ENCODE measurements around the gene GUCY2C. TPM values are rescaled to one million over a fixed set of nuclear protein-coding genes. Genes with fewer than 3 reads are reported as not detected.
"Not testable (repeated sequence)": the region's sequence is repeated elsewhere in the genome, so short reads cannot be mapped to it uniquely, and the experiment has no call there.

The GUCY2C gene
- polyA plus RNA-seq, 3 donors, result 0.54 to 0.60 (median 0.57) TPM

GRCh38 chr12:14689144-14689543 lies 7.3 kb downstream of the GUCY2C start:
- DNase-seq (ENCODE audit: low read depth in 3 of 3, low spot score in 2 of 3), result no peak

DNA sequence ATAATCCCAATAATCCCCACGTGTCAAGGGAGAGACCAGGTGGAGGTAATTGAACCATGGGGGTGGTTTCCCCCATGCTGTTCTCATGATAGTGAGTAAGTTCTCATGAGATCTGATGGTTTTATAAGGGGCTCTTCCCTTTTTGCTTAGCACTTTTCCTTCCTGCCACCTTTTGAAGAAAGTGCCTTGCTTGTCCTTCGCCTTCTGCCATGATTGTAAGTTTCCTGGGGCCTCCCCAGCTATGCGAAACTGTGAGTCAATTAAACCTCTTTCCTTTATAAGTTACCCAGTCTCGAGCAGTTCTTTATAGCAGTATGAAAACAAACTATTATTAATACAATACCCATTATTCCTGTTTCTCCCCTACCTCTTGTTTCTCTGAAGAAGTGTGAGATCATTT lies 14.2 kb downstream of the GUCY2C start:
- DNase-seq (ENCODE audit: low read depth in 3 of 3, low spot score in 2 of 3), result not testable (repeated sequence)

- DNase-seq (ENCODE audit: low read depth in 3 of 3, low spot score in 2 of 3), result no peak
These were observed 14.8 kb downstream of the GUCY2C start for GRCh38 chr12:14681625-14682024.

DNA sequence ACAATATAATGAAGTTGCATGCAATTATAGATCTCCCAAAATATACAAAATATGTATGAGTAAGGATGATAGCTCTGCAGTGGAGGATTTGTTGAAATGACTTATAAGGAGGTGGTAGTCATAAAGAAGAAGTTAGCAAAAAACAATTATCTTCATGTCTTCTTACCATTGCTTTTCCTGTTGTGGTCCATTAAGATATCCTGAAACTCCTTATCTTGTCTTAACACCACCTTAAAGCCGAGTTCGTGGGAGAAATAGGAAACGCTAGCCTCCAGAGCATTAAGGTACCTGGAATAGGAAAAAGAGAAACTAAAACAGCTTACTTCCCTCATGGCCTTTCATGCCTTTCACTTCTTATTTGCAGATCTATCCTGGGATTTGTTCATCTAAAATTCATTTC lies 15.2 kb downstream of the GUCY2C start:
- no peak for DNase-seq (ENCODE audit: low read depth in 3 of 3, low spot score in 2 of 3)

DNA sequence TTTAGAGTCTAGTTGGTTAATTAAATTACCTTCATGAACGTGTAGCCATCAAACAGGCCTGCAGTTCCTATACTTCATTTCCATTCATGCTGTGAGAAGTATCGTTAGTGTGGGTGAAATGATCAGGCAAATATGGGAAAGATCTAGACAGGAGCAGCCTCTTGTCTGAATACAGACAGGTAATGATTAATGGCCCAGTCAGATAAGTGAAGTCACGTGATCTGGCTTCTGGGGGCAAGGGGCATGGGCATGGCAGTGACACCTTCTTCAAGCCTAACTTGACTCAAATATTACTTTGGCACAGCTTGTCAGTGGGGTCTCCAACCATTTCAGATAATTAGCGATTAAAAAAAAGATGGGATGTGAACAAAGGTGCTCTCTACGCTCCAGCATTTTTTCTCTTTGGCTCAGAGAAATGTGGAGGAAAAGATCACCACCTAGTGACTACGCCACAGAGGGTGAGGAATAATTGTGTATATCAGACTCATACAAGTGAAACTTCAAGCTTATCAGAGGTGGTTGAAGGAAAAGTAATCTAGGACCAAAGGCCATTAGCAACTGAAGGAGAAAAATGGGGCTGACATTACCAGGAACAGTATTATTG lies 17.8 kb downstream of the GUCY2C start:
- DNase-seq (ENCODE audit: low read depth in 3 of 3, low spot score in 2 of 3), result no peak

- DNase-seq (ENCODE audit: low read depth in 3 of 3, low spot score in 2 of 3), result no peak
These were observed 27.8 kb downstream of the GUCY2C start for GRCh38 chr12:14668591-14668990.

DNA sequence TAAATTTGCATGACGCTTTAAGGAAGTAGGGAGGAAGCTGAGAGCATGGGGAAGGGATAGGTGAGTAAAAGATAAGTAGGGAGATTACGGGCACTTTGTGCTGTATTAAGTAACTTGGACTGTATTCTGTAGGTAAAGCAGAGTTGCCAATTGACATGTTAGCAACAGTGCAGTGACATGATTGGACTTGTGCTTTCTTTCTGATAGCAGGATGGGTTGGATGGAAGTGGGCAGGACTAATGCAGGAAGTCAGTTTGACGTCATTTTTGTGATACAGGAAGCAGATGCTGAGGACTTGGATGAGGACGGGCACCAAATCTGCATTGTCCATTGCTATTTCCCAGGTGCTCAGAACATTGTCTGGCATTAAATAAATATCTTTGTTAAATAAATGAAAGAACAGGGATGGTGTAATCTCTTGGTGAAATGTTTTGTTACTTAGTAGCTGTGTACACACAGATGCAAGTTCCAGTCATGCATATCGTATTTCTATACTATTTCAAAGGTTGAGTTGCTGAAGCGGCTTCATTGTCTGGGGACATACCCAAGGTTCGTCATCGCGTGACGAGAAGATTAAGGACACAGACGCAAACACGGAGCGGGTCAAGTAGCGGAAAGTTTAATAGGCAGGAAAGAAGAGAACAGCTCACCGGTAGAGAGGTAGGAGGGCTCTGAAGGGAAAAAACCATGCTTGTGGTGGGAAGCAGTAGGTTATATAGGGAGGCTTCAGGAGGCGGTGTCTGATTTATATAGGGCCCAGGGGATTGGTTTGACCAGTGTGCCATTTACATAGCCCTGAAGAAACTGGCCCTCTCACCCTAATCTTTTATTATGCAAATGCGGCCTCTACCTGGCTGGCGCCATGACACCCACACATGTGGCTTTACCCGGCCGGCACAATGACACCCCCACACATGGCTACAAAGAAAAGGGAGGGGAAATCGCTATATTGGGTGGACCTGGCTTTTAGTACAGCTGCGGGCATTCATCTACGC lies 30.7 kb downstream of the GUCY2C start:
- DNase-seq (ENCODE audit: low read depth in 3 of 3, low spot score in 2 of 3), result no peak

- DNase-seq (ENCODE audit: low read depth in 3 of 3, low spot score in 2 of 3), result peak in 1 of 3 donors; percentile 12
These were observed 31.9 kb downstream of the GUCY2C start for GRCh38 chr12:14664434-14665023.

GRCh38 chr12:14663002-14663401 lies 33.4 kb downstream of the GUCY2C start:
- no peak for DNase-seq (ENCODE audit: low read depth in 3 of 3, low spot score in 2 of 3)

DNA sequence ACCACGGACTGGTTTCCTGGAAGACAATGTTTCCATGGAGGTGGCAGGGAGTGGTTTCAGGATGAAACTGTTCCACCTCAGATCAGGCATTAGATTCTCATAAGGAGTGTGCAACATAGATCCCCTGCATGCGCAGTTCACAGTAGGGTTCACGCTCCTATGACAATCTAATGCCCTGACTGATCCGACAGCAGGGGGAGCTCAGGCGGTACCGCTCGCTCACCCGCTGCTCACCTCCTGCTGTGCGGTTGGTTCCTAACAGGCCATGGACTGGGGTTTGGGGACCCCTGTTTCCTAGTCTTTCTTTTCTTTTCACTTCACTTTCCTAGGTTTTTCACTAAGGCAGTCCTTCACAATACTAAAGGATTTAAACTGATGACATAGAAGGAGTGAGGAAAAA lies 39.6 kb downstream of the GUCY2C start:
- no peak for DNase-seq (ENCODE audit: low read depth in 3 of 3, low spot score in 2 of 3)

GRCh38 chr12:14655284-14655683 lies 41.1 kb downstream of the GUCY2C start:
- DNase-seq (ENCODE audit: low read depth in 3 of 3, low spot score in 2 of 3), result no peak

DNA sequence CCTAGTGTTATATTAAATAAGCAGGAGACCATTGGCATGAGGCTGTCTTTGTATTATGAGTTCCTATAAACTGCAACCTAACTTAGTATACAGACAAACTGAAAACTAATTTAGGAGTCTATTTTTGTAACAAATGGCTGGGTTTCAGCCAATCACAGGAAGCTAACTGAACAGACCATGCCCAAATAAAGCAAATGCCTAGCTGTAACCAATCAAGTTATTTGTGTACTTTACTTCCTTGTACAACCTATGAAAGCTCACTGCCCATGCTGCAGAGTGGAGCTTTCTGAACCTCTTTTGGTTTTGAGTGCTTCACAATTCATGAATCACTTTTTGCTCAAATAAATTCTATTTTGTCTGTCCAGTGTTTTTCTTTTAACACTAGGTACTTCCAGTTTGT lies 41.6 kb downstream of the GUCY2C start:
- no peak for DNase-seq (ENCODE audit: low read depth in 3 of 3, low spot score in 2 of 3)

GRCh38 chr12:14654416-14654815 lies 42.0 kb downstream of the GUCY2C start:
- no peak for DNase-seq (ENCODE audit: low read depth in 3 of 3, low spot score in 2 of 3)

DNA sequence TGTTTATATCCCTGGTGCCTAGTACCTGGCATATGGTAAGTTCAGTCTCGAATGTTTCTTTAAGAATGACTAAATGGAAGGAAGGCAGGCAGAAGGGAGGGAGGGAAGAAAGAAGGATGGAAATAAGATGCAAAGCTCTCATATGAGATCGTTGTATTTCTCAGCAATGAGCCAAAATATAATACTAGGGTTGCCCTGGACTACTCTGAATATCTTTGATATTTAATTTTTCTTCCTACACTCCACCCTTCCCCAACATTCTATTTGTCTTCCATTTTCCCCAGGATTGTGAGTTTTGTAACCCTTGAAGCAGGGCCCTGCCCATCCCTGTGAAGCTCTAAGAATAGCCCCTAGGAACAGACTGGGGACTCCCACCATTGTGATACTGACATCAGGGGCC lies 43.9 kb downstream of the GUCY2C start:
- no peak for DNase-seq (ENCODE audit: low read depth in 3 of 3, low spot score in 2 of 3)

GRCh38 chr12:14651371-14651770 lies 45.0 kb downstream of the GUCY2C start:
- DNase-seq (ENCODE audit: low read depth in 3 of 3, low spot score in 2 of 3), result no peak

- DNase-seq (ENCODE audit: low read depth in 3 of 3, low spot score in 2 of 3), result no peak
These were observed 45.6 kb downstream of the GUCY2C start for GRCh38 chr12:14650789-14651188.

DNA sequence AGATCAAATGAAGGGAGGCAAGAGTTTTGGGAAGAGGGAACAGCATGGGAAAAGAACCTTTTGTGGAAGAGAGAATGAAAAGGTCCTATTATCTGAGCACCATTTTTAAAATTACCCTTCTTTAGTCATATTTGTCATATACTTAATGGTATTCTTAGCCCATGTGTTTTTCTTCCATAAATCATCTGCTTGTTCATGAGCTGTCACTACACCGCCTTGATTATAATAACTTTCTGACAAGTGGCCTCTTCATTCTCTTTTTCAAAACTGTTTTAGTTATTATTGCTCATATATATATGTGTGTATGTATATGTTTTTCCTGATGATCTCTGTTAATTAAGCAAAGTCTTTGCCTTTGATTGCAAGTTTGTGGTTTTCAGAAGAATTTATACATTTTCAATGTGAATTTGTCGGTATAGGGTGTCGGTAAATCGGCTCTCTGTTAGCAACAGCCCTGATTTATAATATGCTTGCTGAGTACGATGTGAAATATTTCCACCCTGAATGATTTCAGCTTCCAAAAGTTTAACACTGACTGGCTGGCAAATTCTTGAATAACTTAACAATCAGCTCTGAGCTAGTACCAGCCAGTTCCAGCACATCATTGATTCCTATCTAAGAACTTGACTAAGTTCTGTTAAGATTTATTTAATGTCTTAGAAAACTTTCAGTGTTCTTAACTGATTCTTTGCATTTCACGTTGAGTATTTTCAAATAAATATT lies 49.2 kb downstream of the GUCY2C start:
- DNase-seq (ENCODE audit: low read depth in 3 of 3, low spot score in 2 of 3), result no peak

GRCh38 chr12:14643251-14643650 lies 53.1 kb downstream of the GUCY2C start:
- no peak for DNase-seq (ENCODE audit: low read depth in 3 of 3, low spot score in 2 of 3)

DNA sequence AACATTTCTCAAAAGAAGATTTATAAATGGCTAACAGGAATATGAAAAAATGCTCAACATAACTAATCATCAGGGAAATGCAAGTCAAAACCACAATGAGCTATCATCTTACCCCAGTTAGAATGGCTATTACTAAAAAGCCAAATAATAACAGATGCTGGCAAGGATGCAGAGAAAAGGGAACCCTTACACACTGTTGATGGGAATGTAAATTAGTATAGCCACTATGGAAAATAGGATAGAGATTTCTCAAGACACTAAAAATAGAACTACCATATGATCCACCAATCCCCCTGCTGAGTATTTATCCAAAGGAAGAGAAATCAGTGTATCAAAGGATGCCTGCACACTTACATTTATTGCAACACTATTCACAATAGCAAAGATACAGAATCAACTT lies 58.3 kb downstream of the GUCY2C start:
- DNase-seq (ENCODE audit: low read depth in 3 of 3, low spot score in 2 of 3), result no peak

GRCh38 chr12:14635776-14636175 lies 60.6 kb downstream of the GUCY2C start:
- no peak for DNase-seq (ENCODE audit: low read depth in 3 of 3, low spot score in 2 of 3)

DNA sequence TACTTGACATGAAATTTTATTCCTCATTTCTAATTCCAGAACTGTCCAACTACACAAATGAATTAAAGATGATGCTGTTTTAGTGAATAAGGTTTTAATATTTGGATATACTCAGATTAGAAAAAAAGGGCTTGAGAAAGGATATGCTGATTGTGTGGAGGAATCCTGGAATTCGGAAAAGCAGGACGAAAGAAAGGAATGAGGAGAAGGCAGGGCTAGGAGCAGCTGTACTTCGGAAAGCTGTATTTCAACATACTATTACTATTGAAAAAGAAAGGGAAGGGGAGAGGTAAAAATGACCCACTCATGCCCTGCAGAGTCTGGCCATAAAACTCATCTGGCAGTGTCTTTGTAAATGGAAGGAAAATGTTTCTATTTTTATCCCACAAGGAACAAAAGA lies 65.6 kb downstream of the GUCY2C start:
- DNase-seq (ENCODE audit: low read depth in 3 of 3, low spot score in 2 of 3), result no peak
